H1 (cell line): ENCODE measurements around the gene PPM1L. TPM values are rescaled to one million over a fixed set of nuclear protein-coding genes. Genes with fewer than 3 reads are reported as not detected.

Source experiments
- CTCF ChIA-PET: fragments of 300-600 bp; sonication (Branson Sonifier 250); formaldehyde crosslinking; loops from one replicate; lab custom pipeline; 2021; ENCODE audit not compliant: partially characterized antibody; lab: Charles Lee
- POLR2A ChIA-PET: fragments of 300-600 bp; sonication (Branson Sonifier 250); formaldehyde crosslinking; loops from one replicate; lab custom pipeline; 2021; ENCODE audit warnings: inconsistent platforms; ENCODE audit not compliant: partially characterized antibody; lab: Charles Lee
- DNase-seq, 2 experiments: peaks; one replicate each; pipeline versions ENCODE4 v3.0.0 to v3.0.0-alpha.2; 2010 to 2022; ENCODE audit warnings: low spot score in 2 of 2, low read depth in 1 of 2, mixed read lengths in 1 of 2
- FAIRE-seq: peaks from 2 replicates; lab custom pipeline; 2011; peaks lifted over from hg19 to GRCh38; lab: Jason Lieb, UNC
- H2AFZ ChIP-seq: 2 replicates; pipeline ENCODE4 v1.8.1; 2012; ENCODE audit warnings: low read length, inconsistent platforms
- H2AK5ac ChIP-seq: 2 replicates; pipeline ENCODE4 v1.6.1; 2013; ENCODE audit warnings: low read depth, low read length
- H2BK120ac ChIP-seq: replicated peaks from 2 replicates; pipeline ENCODE3; 2013; ENCODE audit warnings: low read depth, low read length, inconsistent platforms
- H2BK12ac ChIP-seq: 2 replicates; pipeline ENCODE4 v1.6.1; 2013; ENCODE audit warnings: low read depth, low read length
- H2BK15ac ChIP-seq: 2 replicates; pipeline ENCODE4 v1.6.1; 2013; ENCODE audit warnings: low read length
- H2BK20ac ChIP-seq: 2 replicates; pipeline ENCODE4 v1.6.1; 2013; ENCODE audit warnings: low read length
- H2BK5ac ChIP-seq: 2 replicates; pipeline ENCODE4 v1.6.1; 2013; ENCODE audit warnings: low read depth, low read length
- H3K14ac ChIP-seq: 2 replicates; pipeline ENCODE4 v1.6.1; 2013; ENCODE audit warnings: inconsistent platforms; ENCODE audit not compliant: insufficient read length
- H3K18ac ChIP-seq: 2 replicates; pipeline ENCODE4 v1.6.1; 2013; ENCODE audit warnings: low read length; ENCODE audit errors: extremely low read depth
- H3K23ac ChIP-seq: 2 replicates; pipeline ENCODE4 v1.6.1; 2013; ENCODE audit warnings: inconsistent platforms; ENCODE audit not compliant: insufficient read length
- H3K23me2 ChIP-seq: 2 replicates; pipeline ENCODE4 v1.6.1; 2013; ENCODE audit warnings: low read depth, low read length
- H3K27ac ChIP-seq: 2 replicates; pipeline ENCODE4 v1.6.1; 2011; ENCODE audit warnings: low read depth, low read length, inconsistent platforms
- H3K27me3 ChIP-seq, 4 experiments: replicated peaks in 1 of 4; 1 replicate in 1 of 4; 2 replicates in 3 of 4; pipeline versions ENCODE4 v1.6.1 to v1.8.1; 2011 to 2013; ENCODE audit warnings: low read length in 3 of 4, mild to moderate bottlenecking in 3 of 4, inconsistent platforms in 2 of 4, mixed read lengths in 2 of 4, moderate library complexity in 1 of 4; ENCODE audit not compliant: control insufficient read depth in 3 of 4, insufficient read depth in 3 of 4; ENCODE audit errors: extremely low read depth in 1 of 4
- H3K36me3 ChIP-seq, 4 experiments: 2 replicates each; pipeline versions ENCODE4 v1.6.1 to v1.8.1; 2011 to 2013; ENCODE audit warnings: mild to moderate bottlenecking in 4 of 4, low read length in 3 of 4, moderate library complexity in 2 of 4, control low read depth in 1 of 4, inconsistent platforms in 1 of 4; ENCODE audit not compliant: insufficient read depth in 4 of 4, control insufficient read depth in 2 of 4
- H3K4ac ChIP-seq: replicated peaks from 2 replicates; pipeline ENCODE3; 2013; ENCODE audit warnings: low read length, low read depth, mixed read lengths, inconsistent platforms; ENCODE audit not compliant: insufficient read length
- H3K4me1 ChIP-seq, 4 experiments: replicated peaks in 1 of 4; 1 replicate in 1 of 4; 2 replicates in 3 of 4; pipeline versions ENCODE4 v1.6.1 to v1.8.1; 2011 to 2013; ENCODE audit warnings: low read length in 3 of 4, inconsistent platforms in 2 of 4, mixed read lengths in 1 of 4; ENCODE audit not compliant: insufficient read depth in 4 of 4, control insufficient read depth in 3 of 4
- H3K4me2 ChIP-seq, 2 experiments: 2 replicates each; pipeline versions ENCODE4 v1.6.1 to v1.8.1; 2011 to 2013; ENCODE audit warnings: low read depth in 2 of 2, low read length in 2 of 2, control low read depth in 1 of 2, inconsistent platforms in 1 of 2, mild to moderate bottlenecking in 1 of 2; ENCODE audit not compliant: insufficient read depth in 1 of 2
- H3K4me3 ChIP-seq, 4 experiments: fragments of 200-600, 300-600 bp in 1 of 4; sonication (generic), shearing (Covaris generic), sonication (Bioruptor Twin) in 1 of 4; 2 replicates each; pipeline versions ENCODE4 v1.5.1 to v1.8.1; 2011 to 2016; ENCODE audit warnings: low read length in 4 of 4, low read depth in 3 of 4, control low read depth in 2 of 4, inconsistent platforms in 2 of 4, mild to moderate bottlenecking in 2 of 4, mixed read lengths in 1 of 4, moderate library complexity in 1 of 4; ENCODE audit not compliant: insufficient read depth in 2 of 4; ENCODE audit errors: extremely low read depth in 1 of 4
- H3K56ac ChIP-seq: replicated peaks from 2 replicates; pipeline ENCODE3; 2013; ENCODE audit warnings: low read depth, mild to moderate bottlenecking, mixed read lengths, low read length, inconsistent platforms; ENCODE audit not compliant: insufficient read length
- H3K79me1 ChIP-seq: 2 replicates; pipeline ENCODE4 v1.6.1; 2013; ENCODE audit warnings: low read depth, low read length, control low read depth
- H3K79me2 ChIP-seq, 2 experiments: 2 replicates each; pipeline versions ENCODE4 v1.6.1 to v1.8.1; 2012 to 2013; ENCODE audit warnings: low read length in 2 of 2, mild to moderate bottlenecking in 2 of 2, inconsistent platforms in 1 of 2; ENCODE audit not compliant: insufficient read depth in 2 of 2, control insufficient read depth in 1 of 2
- H3K9ac ChIP-seq, 4 experiments: replicated peaks in 1 of 4; 1 replicate in 1 of 4; 2 replicates in 3 of 4; pipeline versions ENCODE4 v1.6.1 to v1.8.1; 2011 to 2013; ENCODE audit warnings: low read depth in 3 of 4, low read length in 3 of 4, control low read depth in 2 of 4, mild to moderate bottlenecking in 2 of 4, moderate library complexity in 2 of 4, inconsistent platforms in 1 of 4; ENCODE audit errors: extremely low read depth in 1 of 4
- H3K9me3 ChIP-seq, 2 experiments: 2 replicates each; pipeline versions ENCODE4 v1.6.1 to v1.8.1; 2012 to 2013; ENCODE audit warnings: mild to moderate bottlenecking in 2 of 2, moderate library complexity in 2 of 2, control low read depth in 1 of 2, inconsistent platforms in 1 of 2, low read depth in 1 of 2, low read length in 1 of 2, mixed read lengths in 1 of 2; ENCODE audit not compliant: insufficient read depth in 2 of 2
- H4K20me1 ChIP-seq, 2 experiments: replicated peaks in 1 of 2; 2 replicates each; pipeline versions ENCODE3 to v1.8.1; 2011 to 2013; ENCODE audit warnings: inconsistent platforms in 2 of 2, low read length in 2 of 2, mild to moderate bottlenecking in 1 of 2; ENCODE audit not compliant: insufficient read depth in 2 of 2, control insufficient read depth in 1 of 2
- H4K5ac ChIP-seq: 2 replicates; pipeline ENCODE4 v1.6.1; 2013; ENCODE audit warnings: low read length, low read depth, mixed read lengths, inconsistent platforms; ENCODE audit not compliant: insufficient read length
- H4K8ac ChIP-seq: 2 replicates; pipeline ENCODE4 v1.8.0; 2013; ENCODE audit warnings: mild to moderate bottlenecking, moderate library complexity, low read length, inconsistent platforms; ENCODE audit not compliant: insufficient read depth; ENCODE audit errors: extremely low read depth
- H4K91ac ChIP-seq: replicated peaks from 2 replicates; pipeline ENCODE3; 2013; ENCODE audit warnings: low read length, mixed read lengths, inconsistent platforms; ENCODE audit not compliant: insufficient read length
- CBX5 ChIP-seq: fragments of 300-800, 300-1000 bp; sonication (generic); IDR thresholded peaks from 2 replicates; pipeline ENCODE4 v1.7.1; 2016; ENCODE audit warnings: antibody characterized with exemption, low read length, low read depth
- CTCF ChIP-seq, 3 experiments: IDR thresholded peaks; 1 replicate in 2 of 3; 2 replicates in 1 of 3; pipeline versions ENCODE4 v1.5.1 to v1.6.1; 2011; ENCODE audit warnings: low read length in 3 of 3, mild to moderate bottlenecking in 3 of 3, inconsistent platforms in 2 of 3, low read depth in 1 of 3, moderate library complexity in 1 of 3; ENCODE audit not compliant: insufficient read depth in 1 of 3; ENCODE audit errors: control extremely low read depth in 1 of 3
- HDAC2 ChIP-seq, 2 experiments: fragments of 300-600 bp in 1 of 2; sonication (generic) in 1 of 2; IDR thresholded peaks; 2 replicates each; pipeline ENCODE4 v1.6.1; 2011 to 2012; ENCODE audit warnings: low read depth in 2 of 2, low read length in 2 of 2, mild to moderate bottlenecking in 2 of 2, moderate library complexity in 2 of 2, borderline replicate concordance in 1 of 2, inconsistent platforms in 1 of 2
- KDM1A ChIP-seq: fragments of 200-600, 300-600 bp; sonication (generic); IDR thresholded peaks from 2 replicates; pipeline ENCODE4 v1.7.1; 2016; ENCODE audit warnings: mild to moderate bottlenecking, low read length, borderline replicate concordance
- KDM5A ChIP-seq: fragments of 200-600 bp; IDR thresholded peaks from 2 replicates; pipeline ENCODE4 v1.7.1; 2012; ENCODE audit warnings: mild to moderate bottlenecking, low read length, inconsistent platforms, mixed read lengths
- RFX5 ChIP-seq: IDR thresholded peaks from 2 replicates; pipeline ENCODE4 v1.6.1; 2011; ENCODE audit warnings: low read depth, low read length, improper control_type of control experiment, borderline replicate concordance
- SIN3A ChIP-seq, 2 experiments: IDR thresholded peaks in 1 of 2; conservative IDR thresholded peaks in 1 of 2; 2 replicates each; pipeline ENCODE4 v1.6.1; 2011 to 2012; ENCODE audit warnings: low read length in 2 of 2, improper control_type of control experiment in 1 of 2, low read depth in 1 of 2, mild to moderate bottlenecking in 1 of 2
- SIX5 ChIP-seq: IDR thresholded peaks from 2 replicates; pipeline ENCODE4 v1.6.1; 2011; ENCODE audit warnings: mild to moderate bottlenecking, low read depth, low read length
- SP1 ChIP-seq: IDR thresholded peaks from 2 replicates; pipeline ENCODE4 v1.6.1; 2011; ENCODE audit warnings: low read depth, low read length
- SUZ12 ChIP-seq: fragments of 200-600 bp; sonication (generic); IDR thresholded peaks from 2 replicates; pipeline ENCODE4 v1.6.1; 2012; ENCODE audit warnings: mild to moderate bottlenecking, inconsistent platforms, low read length, moderate library complexity, mixed read lengths
- TAF1 ChIP-seq: IDR thresholded peaks from 2 replicates; pipeline ENCODE4 v1.6.1; 2011; ENCODE audit warnings: mild to moderate bottlenecking, low read depth, low read length
- TBP ChIP-seq: IDR thresholded peaks from 2 replicates; pipeline ENCODE4 v1.6.1; 2011; ENCODE audit warnings: low read depth, low read length, improper control_type of control experiment
- WGBS, 2 experiments: shearing (Covaris generic) in 1 of 2; methylation state at CpG; one replicate each; pipeline versions ENCODE4 v1.1.6 to v1.1.7; 2013 to 2015; ENCODE audit warnings: low lambda C conversion rate in 2 of 2, mixed read lengths in 2 of 2, inconsistent platforms in 1 of 2, low coverage in 1 of 2, missing lambda C conversion rate in 1 of 2; ENCODE audit not compliant: insufficient replicate concordance in 2 of 2, insufficient coverage in 1 of 2, insufficient read length in 1 of 2; ENCODE audit errors: extremely low coverage in 1 of 2, missing lambda C conversion rate in 1 of 2; 5-methylcytosine and 5-hydroxymethylcytosine counted together
- polyA plus RNA-seq, 7 experiments: library from polyadenylated mRNA; depleted of rRNA in 3 of 7; stranded (reverse) in 5 of 7; unstranded in 2 of 7; fragments of >200 nt in 5 of 7; fragments of 200-250 nt in 2 of 7; gene quantifications; 1 replicate in 5 of 7; 2 replicates in 1 of 7; 4 replicates in 1 of 7; pipeline versions ENCODE4 v1.2.1 to v1.2.3, GENCODE V29; 2011 to 2013; ENCODE audit warnings: missing spikeins in 2 of 7, mixed read lengths in 2 of 7
- total RNA-seq: library from RNA; stranded (reverse); fragmentation: NEBNext Ultra II Directional; extraction: Animal tissue kit (Norgen Biotek cat#: 25700); gene quantifications from 2 replicates; pipeline ENCODE4 v1.2.1, GENCODE V29; 2021

PPM1L gene
- total and polyA plus RNA-seq, 2 of the 8 experiments (the other 6 are each of a cell fraction or from before 2014, with no cell fraction given): 2.8 to 18.1 TPM

GRCh38 chr3:161100994-161101393, 345.0 kb downstream of the PPM1L start:
- Histone ChIP-seq H3K9me3 (no peaks in the 10 kb centered on the region), H4K91ac (no peak overlapping the region), H3K4me3 (no peak overlapping the region), H2AFZ (no peak overlapping the region), H2BK15ac (no peak overlapping the region), H3K4me2 (no peak overlapping the region), H3K79me1 (no peaks in the 10 kb centered on the region), H2BK120ac (no peak overlapping the region), H3K4ac (no peak overlapping the region), H3K27ac (no peak overlapping the region), H2BK12ac (no peak overlapping the region), H3K27me3 (peaks cover 3 to 21% (median 11%) of the 10 kb centered on the region in 4 experiments), H3K23ac (no peak overlapping the region), H3K14ac (no peak overlapping the region), H3K4me1 (no peaks in the 10 kb centered on the region), H2BK5ac (no peak overlapping the region), H3K9ac (no peak overlapping the region), H4K5ac (no peak overlapping the region), H4K20me1 (no peaks in the 10 kb centered on the region), H3K56ac (no peak overlapping the region), H3K23me2 (peaks cover 5% of the 10 kb centered on the region; the same call in 1 of the 2 replicates), H4K8ac (no peak overlapping the region), H2AK5ac (no peak overlapping the region), H3K36me3 (no peaks in the 10 kb centered on the region), H3K18ac (no peak overlapping the region), H3K79me2 (no peaks in the 10 kb centered on the region), H2BK20ac (no peak overlapping the region)
- POLR2A ChIA-PET: no interaction called here
- 95% methylated on average over 6 of the region's 6 CpGs; no CpG with 5 or more reads in 1 of the 2 experiments for WGBS, 2 experiments
- CTCF ChIA-PET: interaction anchor here (0.6 to 0.9 kb wide), 2 partner anchors 10 to 101 kb away, joined by 3 read pairs; no protein-coding TSS in a partner anchor
- FAIRE-seq (no peak), DNase-seq (no peak)
- TF ChIP-seq SIN3A (conservative IDR thresholded peaks at IDR 0.05 in 1 of 2, IDR thresholded peaks at IDR 0.05 in 1 of 2; ENCODE audit: low read depth in 1 of 2, low read length in 2 of 2): no peak
- no peak for TF ChIP-seq SP1
- TF ChIP-seq KDM1A: no peak
- no peak for TF ChIP-seq SIX5
- TF ChIP-seq SUZ12: no peak
- TF ChIP-seq TBP: no peak
- TF ChIP-seq CBX5: no peak
- TF ChIP-seq TAF1: no peak
- no peak for TF ChIP-seq KDM5A
- no peak for TF ChIP-seq RFX5
- TF ChIP-seq HDAC2 (IDR thresholded peaks at IDR 0.05; ENCODE audit: borderline replicate concordance in 1 of 2, low read depth in 2 of 2, low read length in 2 of 2): no peak
- no peak for TF ChIP-seq CTCF (IDR thresholded peaks at IDR 0.05; ENCODE audit: control extremely low read depth in 1 of 3, insufficient read depth in 1 of 3, low read depth in 1 of 3, low read length in 3 of 3)
